GM20431 (cell line): ENCODE results near the gene STK32B.

Experiments used
- in situ Hi-C: fragments of 300-500 bp; cut with MseI, MboI; formaldehyde crosslinking; loops from one replicate; pipeline ENCODE4 v1.15.0; 2020; ENCODE audit warnings: low sequenced_read_pairs; ENCODE audit not compliant: unreplicated experiment

Gene STK32B

DNA sequence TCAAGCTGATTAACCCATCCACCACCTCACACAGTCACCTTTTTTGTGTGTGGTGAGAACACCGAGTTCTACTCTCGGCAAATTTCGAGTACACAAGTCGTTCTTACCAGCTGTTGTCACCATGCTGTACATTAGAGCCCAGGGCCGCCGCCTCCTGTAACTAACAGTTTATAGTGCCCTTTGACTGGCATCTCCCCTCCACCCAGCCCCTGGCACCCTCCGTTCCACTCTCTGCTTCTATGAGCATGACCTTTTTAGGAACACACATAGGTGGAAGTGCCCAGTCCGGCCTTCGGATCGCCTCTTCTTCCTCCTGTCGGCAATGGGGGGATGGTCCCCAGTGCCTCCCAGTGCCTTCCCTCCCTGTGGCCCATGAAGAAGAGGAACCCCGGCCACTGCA is 141.4 kb downstream of the STK32B start:
- in situ Hi-C loops, result no loop called here

DNA sequence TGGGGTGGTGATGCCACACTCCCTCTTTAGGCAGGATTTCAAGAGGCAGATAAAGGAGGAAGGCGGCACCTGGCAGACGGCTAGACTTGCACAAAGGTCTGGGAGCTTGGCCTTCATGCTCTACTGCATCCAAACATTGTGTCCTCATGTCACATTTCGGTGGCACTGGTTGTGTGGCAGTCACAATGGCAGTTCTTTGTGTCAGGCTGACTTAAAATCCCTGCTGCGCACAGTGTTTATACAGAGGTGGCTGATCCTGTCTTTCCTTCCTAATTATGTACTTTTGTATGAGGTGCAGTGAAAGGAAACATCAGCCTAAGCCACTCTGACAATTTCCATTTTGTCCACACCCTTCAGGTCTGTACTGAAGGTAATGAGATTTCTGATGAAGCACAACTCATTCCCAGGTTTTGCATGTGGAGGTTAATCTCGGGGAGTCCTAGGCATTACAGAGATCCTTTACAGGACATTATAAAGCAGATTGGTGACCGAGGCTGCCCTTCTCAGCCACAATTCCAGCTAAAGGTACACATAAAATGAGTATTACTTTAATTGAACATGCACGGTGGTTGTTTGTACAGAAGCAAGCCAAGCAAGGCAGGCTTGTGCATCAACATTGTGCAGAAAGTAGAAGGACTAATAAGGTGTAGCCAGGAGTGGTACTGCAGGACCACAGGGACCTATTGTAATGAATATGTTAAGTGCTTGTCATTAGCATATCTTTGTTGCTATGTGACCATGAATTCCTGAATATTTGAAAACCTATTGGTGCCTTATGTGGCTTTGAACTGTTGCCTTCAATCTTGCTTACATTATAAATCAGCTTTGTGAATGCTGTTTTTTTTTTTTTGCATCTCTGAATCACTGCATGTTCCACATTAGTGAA is 147.6 kb downstream of the STK32B start:
- in situ Hi-C loops, result no loop called here

DNA sequence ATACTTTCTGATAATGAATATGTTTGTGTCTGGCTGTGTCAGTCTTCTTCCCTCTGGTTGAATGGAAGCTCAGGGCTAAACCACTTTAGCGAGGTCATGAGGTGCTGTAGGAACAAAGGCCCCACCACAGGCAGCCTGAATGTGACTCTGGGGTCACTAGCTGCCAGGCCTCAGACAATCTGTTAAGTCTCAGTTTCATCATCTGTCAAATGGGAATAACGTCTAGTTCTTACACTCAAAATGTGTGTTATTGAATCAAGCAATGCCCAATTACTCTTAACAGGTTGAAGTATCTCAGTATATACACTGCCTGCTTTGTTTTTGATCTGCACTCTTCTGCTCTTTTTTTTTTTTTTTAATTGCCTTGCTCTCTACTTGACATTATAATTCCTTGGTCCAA is 148.6 kb downstream of the STK32B start:
- in situ Hi-C loops, result no loop called here

DNA sequence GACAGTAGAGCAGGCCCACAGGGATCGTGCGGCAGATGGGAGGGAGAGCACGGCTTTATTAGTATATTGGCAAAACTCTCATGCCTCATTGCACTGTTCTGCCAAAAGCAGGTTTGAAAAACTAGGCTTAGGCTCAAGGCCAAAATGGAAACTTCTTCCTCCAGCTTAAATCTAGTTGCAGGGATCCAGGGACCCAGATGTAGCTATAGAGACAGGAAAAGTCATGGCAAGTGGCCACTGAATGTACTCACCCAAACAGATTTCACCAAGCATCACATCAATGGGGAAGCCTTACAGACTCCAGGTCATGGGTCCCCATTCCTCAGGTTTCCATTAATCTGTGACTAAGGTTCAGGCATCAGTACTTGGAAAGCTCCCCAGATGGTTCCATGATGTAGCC is 149.2 kb downstream of the STK32B start:
- in situ Hi-C loops, result no loop called here

DNA sequence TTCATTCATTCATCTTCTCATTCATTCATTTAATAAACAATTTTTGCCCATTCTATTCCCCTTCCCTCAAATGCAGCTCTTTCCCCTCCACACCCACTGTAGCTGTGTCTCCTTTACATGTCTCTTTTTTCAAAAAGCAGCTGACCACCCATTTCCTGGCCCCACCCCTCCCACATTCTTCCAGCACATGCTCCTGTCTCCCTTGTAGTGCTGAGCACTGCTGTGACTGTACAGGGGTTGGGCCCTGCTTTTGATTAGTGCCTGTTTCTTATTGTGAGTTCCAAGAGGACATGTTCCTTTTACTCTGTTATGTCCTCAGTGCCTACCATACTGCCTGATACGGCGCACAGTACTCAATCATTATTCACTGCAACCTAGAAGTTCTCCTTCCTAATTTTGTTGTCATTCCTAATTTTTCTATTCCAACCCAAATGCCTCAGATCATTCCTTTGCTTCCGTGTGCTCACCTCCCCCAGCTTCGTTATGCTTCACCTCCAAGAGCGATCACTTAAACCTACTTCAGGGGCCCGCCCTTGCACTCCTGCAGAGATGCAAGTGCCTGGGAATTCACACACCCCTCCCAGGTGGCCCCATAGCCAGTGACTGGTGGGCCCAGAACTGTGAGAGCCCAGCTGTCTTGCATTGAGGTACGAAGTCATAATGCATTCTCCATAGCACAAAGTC is 152.2 kb downstream of the STK32B start:
- in situ Hi-C loops, result no loop called here

DNA sequence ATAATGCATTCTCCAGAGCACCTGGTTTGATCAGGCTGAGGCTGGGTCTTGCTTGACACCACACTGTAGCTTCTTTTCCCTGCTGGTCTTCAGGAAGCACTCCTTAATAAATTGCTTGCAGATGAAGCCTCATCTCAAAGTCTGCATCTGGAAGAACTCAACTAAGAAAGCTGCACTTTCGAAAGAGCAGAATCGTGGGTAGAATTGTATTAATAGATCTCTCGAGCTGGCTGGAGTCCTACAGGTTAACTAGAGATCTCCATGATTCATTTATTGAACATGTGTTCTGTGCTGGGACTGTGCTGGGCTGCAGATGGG is 152.7 kb downstream of the STK32B start:
- in situ Hi-C loops, result no loop called here

DNA sequence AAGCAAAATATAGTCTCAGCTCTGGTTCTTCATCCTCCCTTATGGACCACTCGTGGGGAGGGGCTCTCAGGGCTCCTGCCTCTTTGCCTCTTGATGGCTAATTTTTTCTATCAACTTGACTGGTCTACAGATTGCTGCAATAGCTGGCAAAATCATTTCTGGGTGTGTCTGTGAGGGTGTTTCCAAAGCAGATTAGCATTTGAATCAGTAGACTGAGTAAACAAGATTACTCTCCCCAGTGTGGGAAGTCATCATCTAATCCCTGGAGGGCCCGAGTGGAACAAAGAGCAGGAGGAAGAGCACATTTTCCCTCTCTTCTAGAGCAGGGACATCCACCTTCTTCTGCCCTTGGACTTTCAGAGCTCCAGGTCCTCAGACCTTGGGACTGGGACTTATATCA is 153.5 kb downstream of the STK32B start:
- in situ Hi-C loops, result no loop called here

DNA sequence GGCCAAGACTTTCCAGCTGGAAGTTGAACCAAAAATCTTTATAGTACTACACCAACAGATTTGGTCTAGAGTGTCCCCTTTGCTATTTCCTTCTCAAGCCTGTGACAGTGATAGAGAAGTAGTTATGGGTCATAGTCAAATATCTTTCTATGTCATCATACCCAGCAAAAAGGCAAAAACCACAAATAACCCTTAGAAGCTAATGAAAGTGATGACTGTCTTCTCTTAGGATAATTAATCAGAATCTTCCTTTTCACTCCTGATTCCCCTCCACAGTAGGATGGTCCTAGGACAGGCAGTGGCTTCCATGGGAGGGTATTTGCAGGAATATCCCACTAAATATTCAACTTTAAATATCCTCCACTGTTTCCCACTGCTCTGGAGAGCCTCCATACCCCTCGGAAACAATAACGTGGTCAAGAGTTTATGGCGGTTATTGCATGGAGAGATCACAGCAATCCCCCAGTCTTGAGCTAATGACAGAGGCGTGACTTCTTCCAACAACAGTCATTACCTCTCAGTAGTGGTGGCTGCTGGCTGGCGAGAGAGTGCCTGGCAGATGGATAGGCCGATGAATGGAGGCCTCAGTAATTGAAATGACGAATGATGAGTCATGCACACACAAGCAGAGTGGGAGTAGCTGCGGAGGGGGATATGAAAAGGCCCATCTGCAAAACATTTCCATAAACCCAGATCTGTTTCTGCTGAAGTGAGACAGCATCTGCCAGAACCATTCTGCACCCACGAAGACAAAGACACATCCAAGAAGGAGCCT is 154.9 kb downstream of the STK32B start:
- in situ Hi-C loops, result no loop called here

DNA sequence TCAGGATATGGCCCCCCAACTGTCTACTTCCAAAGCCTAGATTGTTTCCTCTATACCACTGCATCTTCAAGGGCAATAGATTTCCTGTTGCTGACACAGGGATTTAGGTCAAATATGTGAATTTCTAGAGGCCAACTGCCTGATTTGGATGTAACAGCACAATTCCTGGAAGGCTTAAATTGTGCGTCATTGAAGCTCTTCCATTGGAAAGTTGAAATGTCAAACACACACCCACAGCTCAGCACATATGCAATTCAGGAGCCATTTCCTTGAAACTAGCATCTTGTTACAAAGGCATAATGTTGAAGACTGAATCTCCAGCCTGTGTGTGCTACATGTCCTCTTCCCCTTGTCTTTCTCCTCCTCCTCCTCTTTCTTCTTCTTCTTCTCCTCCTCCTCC is 158.6 kb downstream of the STK32B start:
- in situ Hi-C loops, result no loop called here

DNA sequence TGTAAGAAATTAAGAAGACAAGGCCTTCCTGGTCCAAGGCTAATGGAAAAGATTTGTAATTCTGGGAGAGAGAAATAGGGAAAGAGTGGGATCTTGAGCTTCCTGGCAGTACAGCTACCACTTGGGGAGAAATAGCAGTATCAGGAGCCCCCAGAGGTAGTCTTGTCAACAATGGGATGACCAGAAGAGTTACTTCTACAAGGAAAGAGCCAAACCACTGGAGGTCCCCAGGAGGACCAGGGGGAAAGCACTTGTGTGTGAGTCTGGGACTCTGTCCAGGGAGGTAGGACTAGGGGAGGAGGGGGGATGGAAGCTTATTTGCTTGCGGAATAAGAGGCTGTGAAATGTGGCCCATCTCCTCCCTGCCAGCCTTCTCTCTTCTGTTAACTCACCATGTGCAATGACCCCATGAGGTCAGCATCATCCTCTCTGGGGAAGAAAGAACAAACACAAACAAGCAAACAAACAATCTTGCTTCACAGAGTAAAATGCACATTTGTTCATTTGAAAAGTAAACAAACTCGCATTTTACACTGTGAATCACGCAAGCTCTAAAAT is 160.1 kb downstream of the STK32B start:
- in situ Hi-C loops, result no loop called here

DNA sequence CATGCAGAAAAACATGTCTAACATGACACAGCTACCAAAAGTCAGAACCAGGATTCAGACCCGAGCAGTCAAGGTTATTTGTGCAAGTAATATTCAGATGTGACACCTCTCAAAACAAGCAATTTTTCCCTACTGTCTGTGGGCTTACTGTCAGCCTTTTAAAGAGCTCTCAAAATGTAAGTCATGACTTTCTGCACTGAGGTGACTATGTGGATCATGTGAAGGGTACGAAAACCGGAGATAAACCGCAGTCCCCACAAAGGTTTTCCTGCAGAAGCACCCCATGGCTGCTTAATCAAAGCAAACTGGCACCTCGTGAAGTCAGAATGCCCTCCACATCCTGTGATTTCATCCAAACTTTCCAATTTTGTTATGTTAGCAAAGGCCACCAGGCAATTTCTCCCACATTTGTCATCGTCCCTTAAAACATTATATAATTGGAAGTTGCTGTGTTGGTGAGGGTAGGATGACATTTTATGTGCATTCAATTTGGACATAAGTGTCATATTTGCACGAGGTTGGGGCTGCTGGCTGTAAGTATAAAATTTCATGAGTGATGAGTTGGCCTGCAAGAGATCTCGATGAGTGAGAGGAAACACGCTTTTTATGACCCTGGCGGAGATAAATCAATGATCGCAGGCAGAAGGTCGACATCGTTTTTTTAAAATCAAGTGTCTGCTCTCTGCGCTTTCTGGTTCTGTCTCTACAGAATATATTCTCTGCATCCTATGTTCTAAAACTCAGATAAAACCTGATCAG is 161.2 kb downstream of the STK32B start:
- in situ Hi-C loops, result no loop called here

DNA sequence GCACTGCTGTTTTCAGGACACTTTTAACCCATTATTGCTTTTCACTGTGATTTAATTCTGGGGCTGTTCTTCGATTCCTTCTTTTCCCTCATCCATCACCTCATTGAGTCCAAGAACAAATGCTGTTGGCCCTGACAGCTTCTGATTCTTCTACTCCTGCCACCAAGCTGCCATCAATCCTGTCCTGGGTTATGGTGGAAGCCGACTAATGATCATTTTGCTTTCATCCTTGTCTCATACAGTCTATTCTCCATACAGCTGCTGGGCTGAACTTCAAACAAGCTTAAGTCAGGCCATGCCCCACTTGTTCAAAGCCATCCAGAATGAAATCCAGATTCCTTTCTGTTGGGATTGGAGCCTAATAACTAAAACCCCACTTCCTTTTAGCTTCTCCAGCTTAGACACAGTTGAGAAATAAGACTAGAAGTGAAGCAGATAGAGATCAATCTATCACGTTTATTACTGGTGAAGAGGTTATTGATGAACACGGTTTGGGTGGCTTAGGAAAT is 161.9 kb downstream of the STK32B start:
- in situ Hi-C loops, result no loop called here

DNA sequence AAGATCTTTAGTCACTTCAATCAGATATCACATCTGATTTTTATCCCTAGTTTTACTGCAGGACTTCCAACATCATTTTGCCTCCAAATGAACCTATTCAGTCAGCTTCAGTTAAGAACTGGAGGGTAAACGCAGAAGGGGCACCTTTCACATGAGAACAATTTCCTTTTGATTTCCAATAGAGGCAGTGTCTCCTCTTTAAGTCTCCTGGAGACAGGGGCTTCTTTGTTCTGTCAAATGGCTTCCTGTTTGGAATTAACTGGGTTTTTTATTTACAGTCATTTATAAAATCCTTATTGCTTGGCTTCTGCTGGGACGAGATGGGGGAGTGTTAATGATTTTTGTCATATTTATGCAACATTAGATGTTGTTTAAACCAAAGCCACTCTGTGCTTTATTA is 164.0 kb downstream of the STK32B start:
- in situ Hi-C loops, result no loop called here

DNA sequence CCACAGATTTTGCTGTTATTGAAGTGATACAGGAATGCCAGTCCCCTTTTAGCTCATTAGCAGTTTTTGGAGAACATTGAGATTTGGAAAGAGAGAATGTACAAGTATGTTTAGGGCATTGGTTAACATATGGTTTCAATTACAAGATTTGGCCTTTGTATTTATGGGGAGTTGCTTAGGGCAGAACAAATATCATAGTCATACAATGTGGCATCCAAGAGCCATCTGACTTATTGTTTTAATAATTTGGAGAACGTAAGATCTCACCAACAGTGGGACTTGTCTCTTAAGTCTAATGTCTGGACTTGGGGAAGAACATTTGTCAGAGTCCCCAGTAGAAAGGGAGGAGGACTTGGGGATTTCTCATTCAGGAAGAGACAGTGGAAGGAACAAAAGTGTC is 166.1 kb downstream of the STK32B start:
- in situ Hi-C loops, result no loop called here

DNA sequence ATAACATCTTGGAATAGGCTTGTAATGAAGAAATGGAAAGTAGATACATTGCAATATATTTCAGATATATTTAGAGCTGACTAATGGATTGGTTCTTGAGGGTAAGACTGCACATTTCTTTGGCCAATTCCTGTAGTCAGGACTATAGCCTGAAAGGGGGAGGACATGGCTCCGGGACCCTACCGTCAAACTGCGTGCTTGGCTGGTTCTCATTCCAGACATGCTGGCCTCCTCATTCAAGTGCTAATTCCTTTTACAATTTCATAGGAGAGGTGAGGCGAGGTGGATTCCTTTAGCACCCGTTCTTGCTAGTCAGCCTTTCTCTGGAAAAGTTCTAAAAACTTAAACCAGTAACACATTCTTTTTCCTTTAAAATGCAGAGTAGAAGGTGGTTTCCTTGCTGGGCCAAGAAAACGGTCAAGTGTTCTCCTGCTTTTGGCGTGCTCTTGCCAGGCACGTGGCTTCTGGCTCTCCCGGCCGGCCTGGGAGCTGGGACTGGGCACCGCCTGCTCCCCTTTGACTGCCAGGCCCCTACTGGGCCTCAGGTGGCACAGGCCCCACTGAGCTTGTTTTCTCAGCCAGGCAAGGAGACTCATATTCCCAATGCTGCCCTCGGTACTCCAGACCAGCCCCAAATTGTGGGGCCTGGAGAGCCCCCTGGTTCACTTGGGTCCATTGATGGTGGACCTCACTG is 167.2 kb downstream of the STK32B start:
- in situ Hi-C loops, result no loop called here

DNA sequence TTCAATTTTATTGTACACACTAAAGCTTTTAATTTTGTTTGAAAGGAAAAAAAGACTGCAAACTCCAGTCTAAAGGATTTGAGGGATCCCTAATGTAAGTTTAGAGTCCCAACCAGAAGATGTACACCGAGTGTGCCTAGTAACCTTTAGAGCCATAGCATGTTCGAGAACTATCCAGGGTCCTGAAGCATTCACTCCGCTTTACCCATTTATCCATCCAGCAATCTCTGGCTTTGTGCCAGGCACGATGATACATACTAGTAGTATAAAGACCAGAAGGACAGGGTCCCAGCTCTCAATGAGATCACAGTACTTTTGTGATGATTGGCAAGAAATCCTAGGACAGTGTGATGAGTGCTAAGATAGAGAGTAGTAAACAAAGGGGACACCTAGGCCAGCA is 168.7 kb downstream of the STK32B start:
- in situ Hi-C loops, result no loop called here

DNA sequence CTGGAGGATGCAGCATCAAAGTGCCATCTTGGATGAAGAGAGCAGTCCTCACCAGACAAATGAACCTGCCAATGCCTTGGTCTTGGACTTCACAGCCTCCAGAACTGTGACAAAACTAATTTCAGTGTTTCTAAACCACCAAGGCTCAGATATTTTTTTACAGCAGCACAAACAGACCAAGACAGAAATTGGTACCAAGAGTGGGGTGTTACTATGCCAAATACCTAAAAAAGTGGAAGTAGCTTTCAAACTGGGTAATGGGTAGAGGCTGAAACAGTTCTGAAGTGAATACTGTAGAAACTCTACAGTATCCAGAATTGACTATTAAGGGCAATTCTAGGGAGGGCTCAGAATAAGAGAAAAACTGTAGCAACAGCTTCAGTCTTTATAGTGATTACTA is 170.8 kb downstream of the STK32B start:
- in situ Hi-C loops, result no loop called here

DNA sequence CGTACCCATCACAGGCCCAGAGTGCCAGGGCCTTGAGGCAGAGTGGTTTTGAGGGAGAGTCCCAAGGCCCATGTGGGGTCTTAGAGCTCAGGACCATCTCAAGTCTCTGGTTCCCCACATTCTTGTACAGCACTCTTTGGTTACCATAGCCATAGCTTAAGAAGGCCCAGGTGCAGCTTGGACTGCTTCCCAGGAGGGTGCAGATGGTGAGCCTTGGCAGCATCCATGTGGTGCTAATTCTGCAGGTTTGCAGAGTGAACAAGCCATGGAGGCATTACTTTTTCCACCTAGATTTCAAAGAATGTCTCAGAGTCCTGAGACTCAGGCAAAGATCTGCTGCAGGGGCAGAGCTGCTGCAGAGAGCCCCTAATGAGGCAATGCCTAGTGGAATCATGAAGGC is 171.7 kb downstream of the STK32B start:
- in situ Hi-C loops, result no loop called here

DNA sequence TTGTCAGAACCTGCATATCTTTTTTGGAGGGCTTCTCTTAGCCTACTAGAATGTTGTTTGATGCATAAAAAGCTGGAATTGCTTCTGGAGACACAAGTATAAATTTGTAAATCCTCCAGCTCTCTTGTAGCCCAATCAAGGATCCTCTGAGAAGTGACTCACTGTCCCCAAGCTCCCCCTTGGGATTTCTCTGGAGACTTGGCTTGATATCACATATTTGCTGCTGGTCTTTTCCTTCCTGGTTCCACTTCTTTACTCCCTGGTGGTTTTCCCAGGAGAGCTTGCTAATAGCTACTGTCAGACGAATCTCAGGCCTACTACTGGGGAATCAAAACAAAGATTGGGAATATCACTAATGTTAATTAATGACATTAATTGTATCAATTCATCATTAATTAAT is 173.1 kb downstream of the STK32B start:
- in situ Hi-C loops, result no loop called here
